ENCODE data around the gene KRT2. TPM values are rescaled to one million over a fixed set of nuclear protein-coding genes. Genes with fewer than 3 reads are reported as not detected.

The KRT2 gene
- total RNA-seq, 1 experiment from 2014 or later, result not detected

- Mint-ChIP-seq H3K36me3 (no peaks in the 10 kb centered on the region), H3K4me1 (peaks cover 17% of the 10 kb centered on the region), H3K27ac (no peak overlapping the region), H3K27me3 (ENCODE audit: low read depth) (peaks cover 50% of the 10 kb centered on the region), H3K4me3 (no peak overlapping the region), H3K9me3 (no peaks in the 10 kb centered on the region)
- POLR2A ChIA-PET, result no interaction called here
- CTCF ChIA-PET, result interaction anchor here (4.5 to 7.1 kb wide), 2 partner anchors 181 to 191 kb away, joined by 38 to 64 read pairs; no protein-coding TSS in a partner anchor
- ATAC-seq (no peak), DNase-seq (ENCODE audit: low spot score) (no peak)
- TF ChIP-seq ATF3 (CRISPR knock-in tag; conservative IDR thresholded peaks at IDR 0.05) (no peak), ATF6 (CRISPR knock-in tag; IDR thresholded peaks at IDR 0.05) (no peak), IRF1 (CRISPR knock-in tag; IDR thresholded peaks at IDR 0.05) (no peak), ERG (CRISPR knock-in tag; IDR thresholded peaks at IDR 0.05) (no peak), MLX (CRISPR knock-in tag; IDR thresholded peaks at IDR 0.05) (no peak), GABPB1 (CRISPR knock-in tag; IDR thresholded peaks at IDR 0.05) (no peak), ZNF263 (CRISPR knock-in tag; IDR thresholded peaks at IDR 0.05; ENCODE audit: low read depth) (no peak), FOXJ3 (CRISPR knock-in tag; IDR thresholded peaks at IDR 0.05; ENCODE audit: borderline replicate concordance) (no peak), ZNF532 (CRISPR knock-in tag; IDR thresholded peaks at IDR 0.05; ENCODE audit: borderline replicate concordance) (no peak), ZNF416 (CRISPR knock-in tag; IDR thresholded peaks at IDR 0.05) (no peak), ZMAT4 (CRISPR knock-in tag; IDR thresholded peaks at IDR 0.05) (no peak), ATF1 (CRISPR knock-in tag; IDR thresholded peaks at IDR 0.05) (no peak), NFATC4 (CRISPR knock-in tag; IDR thresholded peaks at IDR 0.05) (no peak), PRDM15 (CRISPR knock-in tag; IDR thresholded peaks at IDR 0.05) (no peak), NR3C1 (CRISPR knock-in tag; conservative IDR thresholded peaks at IDR 0.05; ENCODE audit: low read depth) (no peak), TCF7 (CRISPR knock-in tag; IDR thresholded peaks at IDR 0.05; ENCODE audit: low read depth) (no peak), CTCF (IDR thresholded peaks at IDR 0.05) (no peak), ETV6 (CRISPR knock-in tag; IDR thresholded peaks at IDR 0.05) (no peak), ZNF138 (CRISPR knock-in tag; conservative IDR thresholded peaks at IDR 0.05) (no peak), CREB1 (CRISPR knock-in tag; IDR thresholded peaks at IDR 0.05) (no peak)
These were observed 37.2 kb upstream of the KRT2 start for GRCh38 chr12:52689239-52689638.
